Measurements from ENCODE around the gene XYLT1. TPM values are rescaled to one million over a fixed set of nuclear protein-coding genes. Genes with fewer than 3 reads are reported as not detected.

The XYLT1 gene
- total RNA-seq, 1 donor from 2014 or later: 9.4 TPM

DNA sequence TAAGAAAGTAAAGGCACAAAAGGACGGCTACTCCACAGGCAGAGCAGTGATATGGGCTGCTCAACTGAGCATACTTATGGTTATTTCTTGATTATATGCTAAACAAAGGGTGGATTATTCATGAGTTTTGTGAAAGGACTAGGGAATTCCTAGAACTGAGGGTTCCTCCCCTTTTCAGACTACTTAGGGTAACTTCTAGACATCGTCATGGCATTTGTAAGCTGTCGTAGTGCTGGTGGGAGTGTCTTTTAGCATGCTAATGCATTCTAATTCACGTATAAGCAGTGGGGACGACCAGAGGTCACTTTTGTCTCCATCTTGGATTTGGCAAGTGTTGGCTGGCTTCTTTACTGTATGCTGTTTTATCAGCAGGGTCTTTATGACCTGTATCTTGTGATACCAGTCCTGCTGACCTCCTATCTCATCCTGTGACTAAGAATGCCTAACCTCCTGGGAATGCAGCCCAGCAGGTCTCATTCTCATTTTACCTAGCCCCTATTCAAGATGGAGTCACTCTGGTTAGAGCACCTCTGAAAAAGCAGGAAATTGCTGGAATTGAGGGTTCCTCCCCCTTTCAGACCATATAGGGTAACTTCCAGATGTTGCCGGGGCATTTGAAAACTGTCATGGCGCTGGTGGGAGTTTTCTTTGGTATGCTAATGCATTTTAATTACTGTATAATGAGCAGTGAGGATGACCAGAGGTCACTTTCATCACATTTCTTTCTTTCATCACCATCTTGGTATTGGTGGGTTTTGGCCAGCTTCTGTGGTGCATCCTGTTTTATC is 388.5 kb downstream of the XYLT1 start:
- Histone ChIP-seq H3K36me3 (ENCODE audit: control insufficient read depth in 3 of 3, insufficient read depth in 3 of 3, low read length in 3 of 3) (no peaks in the 10 kb centered on the region), H3K27ac (ENCODE audit: low read depth, low read length) (no peak overlapping the region), H3K4me3 (ENCODE audit: low read length in 3 of 3) (no peak overlapping the region), H3K27me3 (ENCODE audit: control insufficient read depth in 3 of 3, insufficient read depth in 3 of 3, low read length in 3 of 3) (no peaks in the 10 kb centered on the region), H3K9me3 (ENCODE audit: control insufficient read depth in 3 of 3, low read length in 3 of 3) (no peaks in the 10 kb centered on the region), H3K9ac (ENCODE audit: low read depth in 1 of 3, low read length in 3 of 3) (no peak overlapping the region), H3K4me1 (ENCODE audit: control insufficient read depth in 3 of 3, insufficient read depth in 3 of 3, low read length in 3 of 3) (no peaks in the 10 kb centered on the region)

GRCh38 chr16:17080105-17080504 is 390.7 kb downstream of the XYLT1 start:
- no peaks in the 10 kb centered on the region for H3K4me1 ChIP-seq (ENCODE audit: control insufficient read depth in 3 of 3, insufficient read depth in 3 of 3, low read length in 3 of 3)
- H3K9ac ChIP-seq (ENCODE audit: low read depth in 1 of 3, low read length in 3 of 3): no peak overlapping the region
- no peak overlapping the region for H3K27ac ChIP-seq (ENCODE audit: low read depth, low read length)
- no peaks in the 10 kb centered on the region for H3K9me3 ChIP-seq (ENCODE audit: control insufficient read depth in 3 of 3, low read length in 3 of 3)
- H3K27me3 ChIP-seq (ENCODE audit: control insufficient read depth in 3 of 3, insufficient read depth in 3 of 3, low read length in 3 of 3): no peaks in the 10 kb centered on the region
- H3K4me3 ChIP-seq (ENCODE audit: low read length in 3 of 3): no peak overlapping the region
- H3K36me3 ChIP-seq (ENCODE audit: control insufficient read depth in 3 of 3, insufficient read depth in 3 of 3, low read length in 3 of 3): no peaks in the 10 kb centered on the region

GRCh38 chr16:17078931-17079631 is 391.7 kb downstream of the XYLT1 start:
- Histone ChIP-seq H3K27ac (ENCODE audit: low read depth, low read length) (no peak overlapping the region), H3K36me3 (ENCODE audit: control insufficient read depth in 3 of 3, insufficient read depth in 3 of 3, low read length in 3 of 3) (no peaks in the 10 kb centered on the region), H3K4me1 (ENCODE audit: control insufficient read depth in 3 of 3, insufficient read depth in 3 of 3, low read length in 3 of 3) (no peaks in the 10 kb centered on the region), H3K4me3 (ENCODE audit: low read length in 3 of 3) (no peak overlapping the region), H3K9me3 (ENCODE audit: control insufficient read depth in 3 of 3, low read length in 3 of 3) (no peaks in the 10 kb centered on the region), H3K9ac (ENCODE audit: low read depth in 1 of 3, low read length in 3 of 3) (no peak overlapping the region), H3K27me3 (ENCODE audit: control insufficient read depth in 3 of 3, insufficient read depth in 3 of 3, low read length in 3 of 3) (no peaks in the 10 kb centered on the region)

- peaks cover 0 to 4% (median 0%) of the 10 kb centered on the region in 3 donors for H3K27me3 ChIP-seq (ENCODE audit: control insufficient read depth in 3 of 3, insufficient read depth in 3 of 3, low read length in 3 of 3)
- H3K27ac ChIP-seq (ENCODE audit: low read depth, low read length): no peak overlapping the region
- no peaks in the 10 kb centered on the region for H3K4me1 ChIP-seq (ENCODE audit: control insufficient read depth in 3 of 3, insufficient read depth in 3 of 3, low read length in 3 of 3)
- no peak overlapping the region for H3K4me3 ChIP-seq (ENCODE audit: low read length in 3 of 3)
- H3K9ac ChIP-seq (ENCODE audit: low read depth in 1 of 3, low read length in 3 of 3): no peak overlapping the region
- no peaks in the 10 kb centered on the region for H3K36me3 ChIP-seq (ENCODE audit: control insufficient read depth in 3 of 3, insufficient read depth in 3 of 3, low read length in 3 of 3)
- H3K9me3 ChIP-seq (ENCODE audit: control insufficient read depth in 3 of 3, low read length in 3 of 3): no peaks in the 10 kb centered on the region
These were observed 393.8 kb downstream of the XYLT1 start for GRCh38 chr16:17076818-17077498.

GRCh38 chr16:17076092-17076754 is 394.5 kb downstream of the XYLT1 start:
- Histone ChIP-seq H3K9me3 (ENCODE audit: control insufficient read depth in 3 of 3, low read length in 3 of 3) (no peaks in the 10 kb centered on the region), H3K27me3 (ENCODE audit: control insufficient read depth in 3 of 3, insufficient read depth in 3 of 3, low read length in 3 of 3) (peaks cover 0 to 5% (median 0%) of the 10 kb centered on the region in 3 donors), H3K4me1 (ENCODE audit: control insufficient read depth in 3 of 3, insufficient read depth in 3 of 3, low read length in 3 of 3) (no peaks in the 10 kb centered on the region), H3K4me3 (ENCODE audit: low read length in 3 of 3) (no peak overlapping the region), H3K9ac (ENCODE audit: low read depth in 1 of 3, low read length in 3 of 3) (no peak overlapping the region), H3K27ac (ENCODE audit: low read depth, low read length) (no peak overlapping the region), H3K36me3 (ENCODE audit: control insufficient read depth in 3 of 3, insufficient read depth in 3 of 3, low read length in 3 of 3) (no peaks in the 10 kb centered on the region)

DNA sequence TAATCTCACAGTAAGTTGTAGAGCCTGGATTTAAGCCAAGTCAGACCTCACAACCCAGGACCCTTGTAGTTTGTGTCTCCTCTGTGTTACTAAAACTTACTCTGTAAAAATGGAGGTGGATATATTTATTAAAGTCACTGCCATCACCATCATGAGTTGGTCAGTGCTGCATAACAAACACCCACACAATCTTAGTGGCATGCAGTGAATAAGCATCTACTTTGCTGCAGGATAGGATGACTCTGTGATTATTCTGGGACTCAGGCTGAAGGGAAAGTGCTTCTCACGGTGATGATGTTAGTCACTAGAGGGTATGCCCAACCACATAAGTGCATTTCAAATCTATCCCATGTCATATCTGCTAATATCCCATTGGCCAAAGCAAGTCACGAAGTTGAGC is 398.7 kb downstream of the XYLT1 start:
- H3K27ac ChIP-seq (ENCODE audit: low read depth, low read length): no peak overlapping the region
- H3K4me3 ChIP-seq (ENCODE audit: low read length in 3 of 3): no peak overlapping the region
- no peaks in the 10 kb centered on the region for H3K36me3 ChIP-seq (ENCODE audit: control insufficient read depth in 3 of 3, insufficient read depth in 3 of 3, low read length in 3 of 3)
- no peaks in the 10 kb centered on the region for H3K4me1 ChIP-seq (ENCODE audit: control insufficient read depth in 3 of 3, insufficient read depth in 3 of 3, low read length in 3 of 3)
- H3K27me3 ChIP-seq (ENCODE audit: control insufficient read depth in 3 of 3, insufficient read depth in 3 of 3, low read length in 3 of 3): peaks cover 0 to 8% (median 0%) of the 10 kb centered on the region in 3 donors
- no peaks in the 10 kb centered on the region for H3K9me3 ChIP-seq (ENCODE audit: control insufficient read depth in 3 of 3, low read length in 3 of 3)
- no peak overlapping the region for H3K9ac ChIP-seq (ENCODE audit: low read depth in 1 of 3, low read length in 3 of 3)

DNA sequence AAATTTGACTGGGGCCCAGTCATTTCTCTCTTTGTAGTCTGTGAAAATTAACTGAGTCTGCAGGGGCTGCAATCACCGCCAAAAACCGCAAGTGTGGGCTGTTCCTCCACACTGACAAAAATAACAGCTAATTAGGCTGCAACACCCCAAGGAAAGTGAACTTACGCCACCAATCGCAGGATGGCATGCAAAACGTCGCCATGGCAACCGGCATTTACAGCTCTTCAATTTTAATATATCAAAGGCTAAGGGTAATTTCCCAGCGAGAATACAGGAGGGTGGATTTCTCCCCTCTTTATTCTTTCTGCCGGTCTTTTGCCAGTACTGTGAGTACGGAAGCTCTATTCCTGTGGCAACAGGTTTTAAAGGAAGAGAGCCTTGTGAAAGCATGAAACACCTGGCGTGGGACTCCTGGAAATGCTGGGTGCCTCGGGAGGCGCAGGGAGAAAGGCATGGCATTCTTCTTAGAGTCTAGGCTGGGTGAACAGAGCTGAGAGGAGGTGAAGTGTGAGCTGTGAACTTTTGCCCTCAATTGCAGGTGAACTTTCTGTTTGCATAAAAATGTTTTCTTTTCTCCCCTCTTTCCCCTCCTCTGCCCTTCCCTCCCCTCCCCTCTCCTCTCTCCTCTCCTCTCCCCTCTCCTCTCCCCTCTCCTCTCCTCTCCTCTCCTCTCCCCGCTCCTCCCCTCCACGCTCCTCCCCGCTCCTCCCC is 399.7 kb downstream of the XYLT1 start:
- Histone ChIP-seq H3K36me3 (ENCODE audit: control insufficient read depth in 3 of 3, insufficient read depth in 3 of 3, low read length in 3 of 3) (no peaks in the 10 kb centered on the region), H3K4me3 (ENCODE audit: low read length in 3 of 3) (no peak overlapping the region), H3K9ac (ENCODE audit: low read depth in 1 of 3, low read length in 3 of 3) (no peak overlapping the region), H3K9me3 (ENCODE audit: control insufficient read depth in 3 of 3, low read length in 3 of 3) (no peaks in the 10 kb centered on the region), H3K27me3 (ENCODE audit: control insufficient read depth in 3 of 3, insufficient read depth in 3 of 3, low read length in 3 of 3) (peaks cover 0 to 8% (median 0%) of the 10 kb centered on the region in 3 donors), H3K4me1 (ENCODE audit: control insufficient read depth in 3 of 3, insufficient read depth in 3 of 3, low read length in 3 of 3) (no peaks in the 10 kb centered on the region), H3K27ac (ENCODE audit: low read depth, low read length) (no peak overlapping the region)

DNA sequence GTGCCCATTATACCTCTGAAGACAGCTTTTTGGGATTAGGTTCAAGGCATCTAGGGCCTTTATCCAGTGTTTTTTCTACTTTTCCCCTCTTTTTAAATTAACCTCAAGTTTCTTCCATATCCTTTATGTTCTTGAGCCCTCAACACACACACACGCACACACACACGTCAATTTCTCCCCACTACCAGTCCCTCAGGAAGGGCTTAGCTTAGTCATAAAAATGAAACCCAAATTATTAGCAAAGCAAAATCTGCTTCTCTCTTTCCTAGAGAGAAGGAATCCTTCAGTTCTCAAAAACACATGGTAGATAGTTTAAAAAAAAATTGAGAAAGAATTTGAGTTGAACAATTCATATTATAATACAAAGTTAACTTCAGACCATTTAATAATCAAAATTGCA is 401.1 kb downstream of the XYLT1 start:
- Histone ChIP-seq H3K9me3 (ENCODE audit: control insufficient read depth in 3 of 3, low read length in 3 of 3) (no peaks in the 10 kb centered on the region), H3K36me3 (ENCODE audit: control insufficient read depth in 3 of 3, insufficient read depth in 3 of 3, low read length in 3 of 3) (no peaks in the 10 kb centered on the region), H3K4me1 (ENCODE audit: control insufficient read depth in 3 of 3, insufficient read depth in 3 of 3, low read length in 3 of 3) (no peaks in the 10 kb centered on the region), H3K9ac (ENCODE audit: low read depth in 1 of 3, low read length in 3 of 3) (no peak overlapping the region), H3K27ac (ENCODE audit: low read depth, low read length) (no peak overlapping the region), H3K27me3 (ENCODE audit: control insufficient read depth in 3 of 3, insufficient read depth in 3 of 3, low read length in 3 of 3) (peaks cover 0 to 8% (median 3%) of the 10 kb centered on the region in 3 donors), H3K4me3 (ENCODE audit: low read length in 3 of 3) (no peak overlapping the region)

DNA sequence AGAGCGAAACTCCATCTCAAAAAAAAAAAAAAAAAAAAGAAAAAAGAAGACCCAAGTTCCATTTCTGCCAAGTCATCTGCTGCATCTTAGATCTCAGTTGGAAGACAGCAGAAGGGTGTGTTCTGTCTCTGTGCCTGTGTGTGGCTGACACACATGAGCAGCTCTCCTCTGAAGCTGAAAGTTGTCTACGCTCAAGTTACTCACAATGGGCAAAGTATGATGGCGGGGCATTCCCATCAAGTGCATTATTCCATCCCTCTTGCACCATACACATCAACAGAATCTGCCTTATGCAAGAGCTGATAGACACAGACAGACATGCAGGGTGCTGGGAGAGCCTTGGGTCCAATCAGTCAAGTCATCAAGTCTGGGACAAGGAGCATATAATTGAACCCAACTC is 402.2 kb downstream of the XYLT1 start:
- H3K9me3 ChIP-seq (ENCODE audit: control insufficient read depth in 3 of 3, low read length in 3 of 3): no peaks in the 10 kb centered on the region
- no peaks in the 10 kb centered on the region for H3K36me3 ChIP-seq (ENCODE audit: control insufficient read depth in 3 of 3, insufficient read depth in 3 of 3, low read length in 3 of 3)
- H3K27ac ChIP-seq (ENCODE audit: low read depth, low read length): no peak overlapping the region
- no peaks in the 10 kb centered on the region for H3K4me1 ChIP-seq (ENCODE audit: control insufficient read depth in 3 of 3, insufficient read depth in 3 of 3, low read length in 3 of 3)
- no peak overlapping the region for H3K9ac ChIP-seq (ENCODE audit: low read depth in 1 of 3, low read length in 3 of 3)
- H3K27me3 ChIP-seq (ENCODE audit: control insufficient read depth in 3 of 3, insufficient read depth in 3 of 3, low read length in 3 of 3): peaks cover 0 to 8% (median 4%) of the 10 kb centered on the region in 3 donors
- H3K4me3 ChIP-seq (ENCODE audit: low read length in 3 of 3): no peak overlapping the region
